Liver (tissue), 9 donors: ENCODE results near the gene SMOC2. TPM values are rescaled to one million over a fixed set of nuclear protein-coding genes. Genes with fewer than 3 reads are reported as not detected.

Experiments
- DNase-seq: peaks from one replicate; pipeline ENCODE4 v3.0.0-alpha.2; 2017; ENCODE audit warnings: low spot score
- H3K27ac ChIP-seq, 2 donors: one replicate each; pipeline ENCODE4 v1.7.0; 2013; ENCODE audit warnings: inconsistent platforms in 2 of 2, low read length in 2 of 2, control low read depth in 1 of 2, low read depth in 1 of 2, mild to moderate bottlenecking in 1 of 2
- H3K27me3 ChIP-seq, 4 donors: one replicate each; pipeline versions ENCODE4 v1.6.1 to v1.7.0; 2013; ENCODE audit warnings: low read length in 3 of 4, inconsistent platforms in 1 of 4, mild to moderate bottlenecking in 1 of 4, moderate library complexity in 1 of 4; ENCODE audit not compliant: control insufficient read depth in 4 of 4, insufficient read depth in 4 of 4
- H3K36me3 ChIP-seq, 4 donors: one replicate each; pipeline versions ENCODE4 v1.6.1 to v1.7.0; 2013; ENCODE audit warnings: low read length in 3 of 4, mild to moderate bottlenecking in 3 of 4, low read depth in 1 of 4, moderate library complexity in 1 of 4; ENCODE audit not compliant: control insufficient read depth in 4 of 4, insufficient read depth in 3 of 4
- H3K4me1 ChIP-seq, 4 donors: one replicate each; pipeline versions ENCODE4 v1.6.1 to v1.7.0; 2013; ENCODE audit warnings: low read length in 3 of 4, mild to moderate bottlenecking in 3 of 4, moderate library complexity in 1 of 4; ENCODE audit not compliant: control insufficient read depth in 4 of 4, insufficient read depth in 4 of 4
- H3K4me3 ChIP-seq, 3 donors: one replicate each; pipeline versions ENCODE4 v1.6.1 to v1.7.0; 2013; ENCODE audit warnings: low read length in 3 of 3, control low read depth in 1 of 3, low read depth in 1 of 3, mild to moderate bottlenecking in 1 of 3
- H3K9ac ChIP-seq, 2 donors: one replicate each; pipeline ENCODE4 v1.7.0; 2013; ENCODE audit warnings: low read length in 2 of 2, mild to moderate bottlenecking in 2 of 2, moderate library complexity in 2 of 2, control low read depth in 1 of 2, low read depth in 1 of 2
- H3K9me3 ChIP-seq, 4 donors: one replicate each; pipeline versions ENCODE4 v1.6.1 to v1.7.0; 2013; ENCODE audit warnings: low read length in 3 of 4; ENCODE audit not compliant: control insufficient read depth in 4 of 4
- ATF3 ChIP-seq: IDR thresholded peaks from 2 replicates; pipeline ENCODE4 v1.6.1; 2016; ENCODE audit warnings: antibody characterized with exemption
- CTCF ChIP-seq: fragments of 150-350 bp; IDR thresholded peaks from 2 replicates; pipeline ENCODE4 v1.5.1; 2017; ENCODE audit warnings: improper control_type of control experiment, low read depth, low read length; ENCODE audit not compliant: missing input control
- EGR1 ChIP-seq, 2 donors: IDR thresholded peaks; 2 replicates each; pipeline ENCODE4 v1.6.1; 2016 to 2018; ENCODE audit warnings: antibody characterized with exemption in 2 of 2, low read depth in 2 of 2
- FOXA1 ChIP-seq: IDR thresholded peaks from 2 replicates; pipeline ENCODE4 v1.6.1; 2016; ENCODE audit warnings: antibody characterized with exemption
- FOXA2 ChIP-seq: IDR thresholded peaks from 2 replicates; pipeline ENCODE4 v1.6.1; 2016; ENCODE audit warnings: antibody characterized with exemption
- GABPA ChIP-seq, 2 donors: IDR thresholded peaks in 1 of 2; conservative IDR thresholded peaks in 1 of 2; 2 replicates each; pipeline ENCODE4 v1.6.1; 2016; ENCODE audit warnings: antibody characterized with exemption in 2 of 2, mild to moderate bottlenecking in 1 of 2, moderate library complexity in 1 of 2
- HNF4A ChIP-seq, 2 donors: conservative IDR thresholded peaks; 2 replicates each; pipeline ENCODE4 v1.6.1; 2016; ENCODE audit warnings: antibody characterized with exemption in 2 of 2, mild to moderate bottlenecking in 2 of 2
- HNF4G ChIP-seq: IDR thresholded peaks from 2 replicates; pipeline ENCODE4 v1.6.1; 2016; ENCODE audit warnings: antibody characterized with exemption
- JUND ChIP-seq, 2 donors: IDR thresholded peaks; 2 replicates each; pipeline ENCODE4 v1.6.1; 2016; ENCODE audit warnings: antibody characterized with exemption in 2 of 2
- MAX ChIP-seq: IDR thresholded peaks from 2 replicates; pipeline ENCODE4 v1.6.1; 2016; ENCODE audit warnings: antibody characterized with exemption
- NR2F2 ChIP-seq: IDR thresholded peaks from 2 replicates; pipeline ENCODE4 v1.6.1; 2016; ENCODE audit warnings: antibody characterized with exemption
- RAD21 ChIP-seq, 2 donors: IDR thresholded peaks; 2 replicates each; pipeline ENCODE4 v1.6.1; 2016; ENCODE audit warnings: antibody characterized with exemption in 2 of 2, mild to moderate bottlenecking in 2 of 2
- REST ChIP-seq: IDR thresholded peaks from 2 replicates; pipeline ENCODE4 v1.6.1; 2016; ENCODE audit warnings: antibody characterized with exemption, mild to moderate bottlenecking
- RXRA ChIP-seq, 2 donors: IDR thresholded peaks; 2 replicates each; pipeline ENCODE4 v1.6.1; 2017 to 2018; ENCODE audit warnings: antibody characterized with exemption in 2 of 2, mild to moderate bottlenecking in 1 of 2
- SP1 ChIP-seq: IDR thresholded peaks from 2 replicates; pipeline ENCODE4 v1.6.1; 2018; ENCODE audit warnings: antibody characterized with exemption, mild to moderate bottlenecking
- TAF1 ChIP-seq: conservative IDR thresholded peaks from 2 replicates; pipeline ENCODE4 v1.6.1; 2016; ENCODE audit warnings: antibody characterized with exemption, mild to moderate bottlenecking
- YY1 ChIP-seq: IDR thresholded peaks from 2 replicates; pipeline ENCODE4 v1.6.1; 2016; ENCODE audit warnings: antibody characterized with exemption, mild to moderate bottlenecking
- ZBTB33 ChIP-seq: IDR thresholded peaks from 2 replicates; pipeline ENCODE4 v1.6.1; 2016; ENCODE audit warnings: antibody characterized with exemption
- WGBS: extraction: QIAGEN DNeasy Blood & Tissue Kit; methylation state at CpG from one replicate; pipeline ENCODE4 v1.1.7; 2013; 5-methylcytosine and 5-hydroxymethylcytosine counted together
- polyA plus RNA-seq, 2 donors: library from polyadenylated mRNA; stranded (reverse) in 1 of 2; unstranded in 1 of 2; fragments of 200-250 nt in 1 of 2; fragments of >200 nt in 1 of 2; fragmentation: Nextera tagmentation in 1 of 2; extraction: Ambion mirVana in 1 of 2; gene quantifications; one replicate each; pipeline versions ENCODE4 v1.2.1 to v1.2.3, GENCODE V29; 2013 to 2015
- total RNA-seq, 2 donors: library from RNA; depleted of rRNA; stranded (reverse); fragments of >200 nt; gene quantifications; one replicate each; pipeline ENCODE4 v1.2.3, GENCODE V29; 2014
- donor health status: healthy.
- donor health status: healthy.
- donor health status: healthy.
- donor health status: healthy.
- donor health status: healthy.

Gene SMOC2
- total and polyA plus RNA-seq, 4 donors = 0.23 to 1.9 (median 1.1) TPM

- Histone ChIP-seq H3K9me3 (peaks cover 0 to under 1% (median 0%) of the 10 kb centered on the region in 4 donors), H3K9ac (no peak overlapping the region), H3K4me3 (no peak overlapping the region), H3K4me1 (no peaks in the 10 kb centered on the region), H3K36me3 (no peaks in the 10 kb centered on the region), H3K27me3 (no peaks in the 10 kb centered on the region), H3K27ac (no peak overlapping the region)
- no peak for DNase-seq
- TF ChIP-seq NR2F2 (no peak), CTCF (peak; percentile 41), HNF4A (conservative IDR thresholded peaks at IDR 0.05) (peak in 1 of 2 donors; percentile 33), EGR1 (IDR thresholded peaks at IDR 0.05; ENCODE audit: low read depth in 2 of 2) (no peak), SP1 (no peak), RAD21 (IDR thresholded peaks at IDR 0.05) (peak in 1 of 2 donors; percentile 50)
- WGBS = 74% methylated on average over 3 of the region's 3 CpGs
Measured at GRCh38 chr6:168713839-168714238, 272.9 kb downstream of the SMOC2 start.

- no peak overlapping the region for H3K4me3 ChIP-seq
- H3K36me3 ChIP-seq = no peaks in the 10 kb centered on the region
- no peak for DNase-seq
- 88% methylated on average over 4 of the region's 4 CpGs for WGBS
- no peak overlapping the region for H3K9ac ChIP-seq
- peaks cover 0 to 3% (median 0%) of the 10 kb centered on the region in 4 donors for H3K9me3 ChIP-seq
- H3K4me1 ChIP-seq = no peaks in the 10 kb centered on the region
- H3K27me3 ChIP-seq = no peaks in the 10 kb centered on the region
- TF ChIP-seq ZBTB33 = no peak
- no peak for TF ChIP-seq NR2F2
- no peak for TF ChIP-seq FOXA1
- no peak for TF ChIP-seq GABPA (IDR thresholded peaks at IDR 0.05 in 1 of 2, conservative IDR thresholded peaks at IDR 0.05 in 1 of 2)
- TF ChIP-seq EGR1 (IDR thresholded peaks at IDR 0.05; ENCODE audit: low read depth in 2 of 2) = no peak
- no peak for TF ChIP-seq RXRA (IDR thresholded peaks at IDR 0.05)
- TF ChIP-seq FOXA2 = no peak
- no peak for TF ChIP-seq HNF4G
- TF ChIP-seq CTCF = no peak
- TF ChIP-seq YY1 = no peak
- TF ChIP-seq TAF1 = no peak
- TF ChIP-seq ATF3 = no peak
- no peak for TF ChIP-seq RAD21 (IDR thresholded peaks at IDR 0.05)
- no peak for TF ChIP-seq MAX
- no peak for TF ChIP-seq SP1
- no peak for TF ChIP-seq REST
- no peak for TF ChIP-seq JUND (IDR thresholded peaks at IDR 0.05)
- TF ChIP-seq HNF4A (conservative IDR thresholded peaks at IDR 0.05) = no peak
- H3K27ac ChIP-seq = no peak overlapping the region
Measured at GRCh38 chr6:168714547-168715260, 273.7 kb downstream of the SMOC2 start.
